Measurements from ENCODE around the gene MOB2.

- TF ChIP-seq EZH2 (IDR thresholded peaks at IDR 0.05; ENCODE audit: low read depth) (no peak), CTCF (conservative IDR thresholded peaks at IDR 0.05) (no peak)
Measured at GRCh38 chr11:1447845-1448825, 38.4 kb downstream of the MOB2 start.

Measured in PC-9 (cell line).